ES-I3 (cell line): ENCODE measurements around the gene ZNF354C.
"Not testable (repeated sequence)": the region's sequence is repeated elsewhere in the genome, so short reads cannot be mapped to it uniquely, and the experiment has no call there.

ENCODE experiments used
- H3K36me3 ChIP-seq: 2 replicates; pipeline ENCODE4 v1.6.1; 2013; ENCODE audit warnings: mild to moderate bottlenecking, low read length, control low read depth, moderate library complexity; ENCODE audit not compliant: insufficient read depth
- H3K4me1 ChIP-seq: 2 replicates; pipeline ENCODE4 v1.6.1; 2013; ENCODE audit warnings: mild to moderate bottlenecking, control low read depth, low read length; ENCODE audit not compliant: insufficient read depth
- H3K9ac ChIP-seq: 2 replicates; pipeline ENCODE4 v1.6.1; 2013; ENCODE audit warnings: low read depth, mild to moderate bottlenecking, low read length, moderate library complexity
- H3K9me3 ChIP-seq: 2 replicates; pipeline ENCODE4 v1.6.1; 2013; ENCODE audit warnings: mild to moderate bottlenecking, low read length, moderate library complexity; ENCODE audit not compliant: control insufficient read depth, insufficient read depth

ZNF354C gene

DNA sequence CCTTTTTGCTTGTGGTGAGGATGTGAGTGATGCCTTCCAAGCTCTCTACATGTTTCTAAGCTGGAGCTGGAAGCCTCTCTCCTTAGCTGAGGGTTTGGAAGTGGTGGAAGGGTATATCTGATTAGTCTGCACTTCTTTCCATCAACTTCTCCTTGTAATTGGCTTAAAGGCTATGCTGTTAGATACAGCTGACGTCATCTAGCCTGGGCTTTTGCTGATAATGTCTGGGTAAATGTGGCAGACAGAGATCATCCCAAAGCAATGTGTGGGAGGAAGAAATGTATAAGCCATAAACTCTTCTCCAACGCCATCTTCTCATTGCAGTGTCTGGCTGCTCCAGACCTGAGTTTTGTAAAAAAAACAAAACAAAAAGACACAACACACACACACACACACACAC is 29.3 kb downstream of the ZNF354C start:
- H3K36me3 ChIP-seq: no peaks in the 10 kb centered on the region
- H3K9me3 ChIP-seq: peaks cover 4% of the 10 kb centered on the region; the same call in 1 of the 2 replicates
- no peaks in the 10 kb centered on the region for H3K4me1 ChIP-seq
- H3K9ac ChIP-seq: no peak overlapping the region

DNA sequence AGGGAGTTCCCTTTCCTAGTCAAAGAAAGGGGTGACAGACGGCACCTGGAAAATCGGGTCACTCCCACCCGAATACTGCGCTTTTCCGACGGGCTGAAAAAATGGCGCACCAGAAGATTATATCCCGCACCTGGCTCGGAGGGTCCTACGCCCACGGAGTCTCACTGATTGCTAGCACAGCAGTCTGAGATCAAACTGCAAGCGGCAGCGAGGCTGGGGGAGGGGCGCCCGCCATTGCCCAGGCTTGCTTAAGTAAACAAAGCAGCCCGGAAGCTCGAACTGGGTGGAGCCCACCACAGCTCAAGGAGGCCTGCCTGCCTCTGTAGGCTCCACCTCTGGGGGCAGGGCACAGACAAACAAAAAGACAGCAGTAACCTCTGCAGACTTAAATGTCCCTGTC is 41.1 kb downstream of the ZNF354C start:
- not testable (repeated sequence) for H3K9ac ChIP-seq, H3K4me1 ChIP-seq, H3K9me3 ChIP-seq, H3K36me3 ChIP-seq

DNA sequence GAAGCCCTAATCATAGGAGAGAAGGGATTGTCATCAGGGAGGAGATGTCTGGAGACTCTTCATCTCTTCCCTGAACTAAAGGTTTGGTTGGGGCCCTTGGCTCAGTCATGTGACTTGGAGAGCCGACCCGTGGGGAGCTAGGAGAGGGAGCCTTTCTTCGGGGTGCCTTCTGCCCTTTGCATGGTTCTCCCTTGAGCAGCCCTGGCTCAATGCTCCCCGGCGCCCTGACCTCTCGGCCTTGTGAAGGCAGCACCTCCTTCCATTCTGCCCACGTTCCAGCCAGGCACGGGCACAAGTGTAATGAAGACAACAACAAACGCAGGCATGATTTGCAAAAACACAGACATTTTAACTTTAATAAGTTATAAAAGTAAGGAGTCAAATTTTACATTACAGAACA is 50.4 kb downstream of the ZNF354C start:
- H3K9me3 ChIP-seq: no peaks in the 10 kb centered on the region
- H3K4me1 ChIP-seq: no peaks in the 10 kb centered on the region
- H3K9ac ChIP-seq: no peak overlapping the region

DNA sequence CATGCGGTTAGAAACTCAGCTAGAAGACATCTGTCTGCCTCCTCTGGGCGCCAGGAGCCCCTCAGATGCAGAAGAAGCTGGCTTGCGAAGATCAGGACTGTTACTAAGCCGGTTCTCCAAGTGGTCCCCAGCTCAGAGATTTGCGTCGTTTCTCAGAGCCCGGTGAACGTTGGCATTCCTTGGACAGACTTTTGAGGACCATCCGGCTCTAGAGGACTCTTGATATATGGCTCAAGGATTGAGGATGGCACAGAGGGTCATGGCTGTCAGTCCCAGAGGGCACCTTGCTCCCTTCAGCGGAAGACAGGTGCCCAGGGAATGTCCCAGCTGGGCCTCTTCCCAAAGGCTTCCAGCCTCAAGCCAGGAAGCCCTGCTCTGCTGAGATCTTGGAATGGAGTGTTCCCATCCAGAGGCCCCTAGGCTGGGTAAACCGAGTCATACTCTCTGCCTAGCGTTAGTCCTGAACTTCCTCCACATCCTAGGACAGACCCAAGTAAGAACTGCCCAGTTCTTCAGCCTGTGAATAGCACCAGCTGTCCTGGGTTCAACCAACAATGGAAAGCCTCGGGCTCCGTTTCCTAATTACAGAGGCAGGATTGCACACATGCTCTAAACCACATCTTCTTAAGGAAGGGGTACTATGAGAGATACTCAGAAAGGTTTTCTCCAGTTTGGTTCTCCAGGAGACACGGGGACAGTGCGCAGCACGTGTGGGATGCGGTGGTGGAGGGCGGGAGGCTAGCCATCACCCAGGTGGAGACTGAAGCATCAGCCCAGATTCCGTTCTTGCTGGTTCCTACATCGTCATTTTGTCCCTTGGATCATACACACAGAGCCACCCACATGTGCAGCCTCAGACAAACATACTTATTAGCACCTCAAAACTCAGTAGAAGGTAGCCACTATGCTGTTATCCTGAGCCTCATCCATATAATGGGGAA is 51.4 kb downstream of the ZNF354C start:
- no peaks in the 10 kb centered on the region for H3K4me1 ChIP-seq
- no peaks in the 10 kb centered on the region for H3K36me3 ChIP-seq
- no peak overlapping the region for H3K9ac ChIP-seq
- H3K9me3 ChIP-seq: no peaks in the 10 kb centered on the region

More for the DNA sequence above, 50.4 kb downstream of the ZNF354C start:
- no peaks in the 10 kb centered on the region for H3K36me3 ChIP-seq

DNA sequence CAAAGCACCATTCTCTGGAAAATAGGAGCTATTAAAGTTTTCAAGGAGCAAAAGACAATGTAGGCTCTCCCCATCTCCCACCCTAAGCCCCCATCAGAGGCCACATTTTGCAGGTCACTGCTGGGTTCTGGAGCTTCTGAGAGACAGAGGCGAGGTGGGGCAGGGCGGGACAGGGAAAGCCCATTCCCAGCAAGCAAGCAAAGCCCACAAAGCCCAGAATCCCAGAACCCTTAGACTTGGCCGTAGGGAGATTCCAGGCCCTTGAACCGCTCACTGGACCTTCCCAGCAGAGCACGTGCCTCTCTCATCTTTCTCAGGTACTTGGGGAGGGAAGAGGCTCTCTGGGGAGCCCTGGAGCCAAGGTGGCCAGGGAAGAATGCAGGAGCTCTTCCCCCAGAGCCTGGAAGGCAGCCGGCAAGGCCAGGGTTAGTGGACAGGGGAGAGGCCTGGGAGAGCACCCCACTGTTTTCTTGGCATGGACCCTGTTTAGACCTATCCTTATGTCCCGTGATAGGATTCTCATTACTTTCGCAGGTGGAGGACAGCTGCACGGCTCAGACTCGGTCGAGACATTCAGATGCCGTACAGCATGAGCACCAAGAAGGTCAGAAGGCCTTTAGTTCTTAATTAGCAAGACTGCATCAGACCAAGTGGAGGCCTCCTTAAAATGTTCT is 52.4 kb downstream of the ZNF354C start:
- Histone ChIP-seq H3K9me3 (no peaks in the 10 kb centered on the region), H3K36me3 (no peaks in the 10 kb centered on the region), H3K9ac (no peak overlapping the region), H3K4me1 (no peaks in the 10 kb centered on the region)

DNA sequence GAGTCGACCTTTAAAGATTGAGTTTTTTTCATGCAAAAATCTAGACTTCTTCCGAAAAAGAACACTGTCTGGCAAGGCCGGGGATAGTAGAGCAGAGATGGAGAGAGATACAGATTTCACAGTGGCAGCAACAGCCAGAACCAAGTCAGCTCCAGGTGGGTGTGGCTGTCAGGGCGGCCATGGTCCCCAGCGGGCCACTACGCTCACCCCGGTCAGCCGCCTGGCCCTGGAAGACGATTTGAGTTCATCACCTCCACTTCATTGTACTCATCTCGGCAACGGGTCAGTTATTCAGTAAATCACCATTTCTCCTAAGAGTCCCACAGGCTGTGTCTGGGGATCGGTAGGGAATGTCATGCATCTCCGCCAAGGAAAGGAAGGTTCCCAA is 53.0 kb downstream of the ZNF354C start:
- no peaks in the 10 kb centered on the region for H3K9me3 ChIP-seq
- no peaks in the 10 kb centered on the region for H3K36me3 ChIP-seq
- no peak overlapping the region for H3K9ac ChIP-seq
- no peaks in the 10 kb centered on the region for H3K4me1 ChIP-seq

DNA sequence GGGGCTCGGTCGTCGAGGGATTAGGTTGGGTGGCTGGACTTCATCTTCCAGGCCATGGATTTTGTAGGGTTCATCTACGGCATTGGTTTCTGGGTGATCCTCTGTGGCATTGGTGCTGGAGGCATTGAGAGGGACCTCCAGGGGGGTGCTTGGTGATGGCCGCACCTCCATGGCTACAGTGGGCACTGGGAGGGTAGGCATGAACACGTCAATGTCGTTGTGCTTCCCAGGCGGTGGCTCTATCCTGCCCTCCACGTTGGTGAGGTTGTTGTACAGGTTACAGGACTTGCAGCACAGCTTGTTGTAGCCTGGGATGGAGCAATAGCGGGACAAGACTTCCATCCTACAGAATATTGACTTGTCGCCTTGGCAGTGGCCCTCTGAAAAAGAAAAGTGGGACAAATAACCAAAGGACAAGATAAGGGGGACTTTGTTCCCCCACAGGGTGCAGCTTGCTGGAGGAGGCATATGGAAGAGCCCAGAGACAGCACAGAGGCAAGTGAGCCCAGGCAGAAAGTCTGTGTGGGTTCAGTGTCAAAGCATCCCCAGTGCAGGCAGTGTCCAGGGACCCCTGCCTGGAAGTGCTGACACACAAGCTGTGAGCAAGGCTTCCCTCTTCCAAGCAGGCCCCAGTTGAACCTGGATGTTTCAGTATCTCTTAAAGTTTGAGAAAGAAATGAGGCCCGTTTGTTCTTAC is 53.9 kb downstream of the ZNF354C start:
- Histone ChIP-seq H3K9me3 (no peaks in the 10 kb centered on the region), H3K36me3 (no peaks in the 10 kb centered on the region)

DNA sequence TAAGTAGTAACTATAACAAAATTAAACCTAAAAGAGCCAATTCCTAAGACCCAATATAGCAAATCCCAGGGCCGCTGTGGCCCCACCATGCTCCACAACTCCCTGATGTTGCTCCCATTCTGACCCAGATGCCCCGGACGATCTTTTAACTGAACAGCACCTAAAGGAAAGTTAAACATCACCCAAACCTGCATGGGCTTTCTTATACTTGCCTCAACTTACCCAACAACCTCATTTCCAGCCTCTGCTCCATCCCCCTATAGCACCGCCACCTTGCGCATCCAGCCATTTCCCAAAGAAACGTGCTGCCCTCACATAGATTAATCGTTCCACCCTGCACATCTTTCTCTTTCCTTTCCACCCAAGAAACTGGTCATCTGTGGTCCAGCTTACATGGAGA is 54.6 kb downstream of the ZNF354C start:
- H3K9me3 ChIP-seq: no peaks in the 10 kb centered on the region

More for the DNA sequence above, 53.9 kb downstream of the ZNF354C start:
- H3K9ac ChIP-seq: no peak overlapping the region
- no peaks in the 10 kb centered on the region for H3K4me1 ChIP-seq

DNA sequence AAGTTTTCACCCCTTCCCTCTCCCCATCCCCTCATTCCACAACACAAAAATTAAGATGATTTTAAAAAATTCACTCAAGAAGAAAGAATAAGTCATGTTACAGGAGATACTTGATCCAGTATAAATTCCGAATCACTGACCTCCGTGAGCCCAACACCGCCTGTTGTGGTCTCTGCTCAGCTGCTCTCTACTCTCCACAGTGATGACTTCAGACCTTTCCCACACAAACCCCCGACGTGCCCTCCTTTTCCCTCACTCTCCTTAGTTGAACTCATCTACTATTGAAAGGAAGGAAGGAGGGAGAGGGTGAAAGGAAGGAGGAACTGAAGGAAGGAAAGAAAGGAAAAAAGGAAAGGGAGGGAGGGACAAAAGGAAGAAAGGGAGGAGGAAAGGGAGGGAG is 55.1 kb downstream of the ZNF354C start:
- H3K36me3 ChIP-seq: no peaks in the 10 kb centered on the region
- no peaks in the 10 kb centered on the region for H3K9me3 ChIP-seq

More for the DNA sequence above, 54.6 kb downstream of the ZNF354C start:
- H3K4me1 ChIP-seq: no peaks in the 10 kb centered on the region
- H3K9ac ChIP-seq: no peak overlapping the region
- H3K36me3 ChIP-seq: no peaks in the 10 kb centered on the region

DNA sequence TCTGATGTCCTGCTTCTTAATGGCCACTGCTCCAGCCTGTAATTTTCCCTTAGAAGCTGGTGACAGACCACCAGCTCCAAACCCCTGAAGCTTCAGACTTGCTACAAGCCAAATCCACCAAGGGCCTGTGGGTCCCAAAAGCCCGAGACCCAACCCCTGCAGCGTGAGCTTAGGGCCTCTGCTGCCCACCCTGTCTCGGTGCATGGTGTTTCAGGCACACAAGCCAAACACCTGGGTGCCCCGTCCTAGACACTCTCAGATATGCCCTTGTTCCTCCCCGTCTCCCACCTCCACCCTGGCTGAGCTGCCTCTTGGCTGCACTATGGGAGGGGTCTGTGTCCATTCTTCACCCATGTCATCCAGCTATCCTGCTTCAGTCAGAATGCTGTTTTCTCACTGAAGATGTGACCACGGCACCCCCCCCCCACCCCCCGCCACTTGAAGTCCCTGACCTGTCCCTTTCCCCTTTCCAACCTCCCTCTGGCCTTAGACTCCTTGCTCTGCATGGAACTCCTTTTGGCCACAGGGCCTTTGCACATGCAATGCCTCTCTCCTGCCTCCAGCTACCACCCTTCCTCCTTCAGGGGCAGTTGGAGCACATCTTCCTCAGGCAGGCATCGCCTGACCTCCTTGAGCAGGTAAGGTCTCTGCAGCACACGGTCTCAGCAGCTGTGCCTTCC is 55.8 kb downstream of the ZNF354C start:
- no peaks in the 10 kb centered on the region for H3K9me3 ChIP-seq
- H3K9ac ChIP-seq: no peak overlapping the region
- no peaks in the 10 kb centered on the region for H3K36me3 ChIP-seq
- H3K4me1 ChIP-seq: no peaks in the 10 kb centered on the region

More for the DNA sequence above, 55.1 kb downstream of the ZNF354C start:
- Histone ChIP-seq H3K9ac (no peak overlapping the region), H3K4me1 (no peaks in the 10 kb centered on the region)

DNA sequence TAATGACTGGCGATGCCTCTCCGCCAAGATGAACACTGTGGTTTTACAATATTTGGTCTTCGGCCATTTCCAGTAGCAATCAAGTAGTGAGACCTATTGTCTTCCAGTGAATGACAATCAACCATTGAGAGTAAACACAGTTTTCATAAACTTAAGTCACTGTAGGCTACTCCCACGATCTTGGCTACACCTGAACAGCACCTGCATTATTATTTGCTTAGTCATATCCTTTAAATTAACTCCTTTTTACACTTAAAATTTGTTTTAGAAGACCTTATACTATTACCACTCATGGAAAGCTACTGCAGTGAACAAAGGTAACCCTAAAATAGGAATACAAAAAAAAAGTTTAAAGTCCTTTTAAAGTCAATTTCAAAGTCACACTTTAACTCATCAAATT is 58.2 kb downstream of the ZNF354C start:
- Histone ChIP-seq H3K9ac (no peak overlapping the region), H3K4me1 (no peaks in the 10 kb centered on the region), H3K36me3 (no peaks in the 10 kb centered on the region), H3K9me3 (no peaks in the 10 kb centered on the region)

DNA sequence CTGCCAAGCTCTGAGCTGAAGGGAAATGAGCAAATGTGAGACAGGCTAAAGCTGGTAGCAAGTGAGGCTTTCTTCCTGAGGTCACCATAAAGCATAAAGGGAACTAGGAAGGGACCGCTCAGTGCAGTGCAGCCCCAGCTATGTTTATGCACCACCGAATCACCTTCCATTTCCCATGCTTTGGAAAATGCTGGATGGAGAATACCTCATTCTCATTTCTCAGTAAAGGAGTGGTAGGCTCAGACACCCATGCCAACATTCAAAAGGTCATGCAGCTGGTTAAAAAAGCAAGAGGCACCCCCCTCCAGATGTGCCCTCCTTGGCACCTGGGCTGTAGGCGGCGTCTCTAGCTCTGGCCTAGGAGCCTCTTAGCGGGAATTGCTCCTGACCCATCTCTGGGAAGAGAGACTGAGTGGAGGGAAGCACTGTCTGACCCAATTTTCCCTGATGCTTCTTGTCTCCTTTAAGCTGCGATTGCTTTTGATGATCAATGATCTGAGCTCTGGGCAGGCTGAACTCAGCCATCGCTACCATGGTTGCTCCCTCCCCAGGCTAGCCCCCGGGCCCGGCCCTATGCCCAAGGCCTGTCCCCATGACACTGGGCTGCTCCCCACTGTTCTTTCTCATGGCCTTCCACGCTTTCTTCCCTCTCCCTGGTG is 58.7 kb downstream of the ZNF354C start:
- Histone ChIP-seq H3K4me1 (no peaks in the 10 kb centered on the region), H3K9me3 (no peaks in the 10 kb centered on the region), H3K36me3 (no peaks in the 10 kb centered on the region), H3K9ac (no peak overlapping the region)

DNA sequence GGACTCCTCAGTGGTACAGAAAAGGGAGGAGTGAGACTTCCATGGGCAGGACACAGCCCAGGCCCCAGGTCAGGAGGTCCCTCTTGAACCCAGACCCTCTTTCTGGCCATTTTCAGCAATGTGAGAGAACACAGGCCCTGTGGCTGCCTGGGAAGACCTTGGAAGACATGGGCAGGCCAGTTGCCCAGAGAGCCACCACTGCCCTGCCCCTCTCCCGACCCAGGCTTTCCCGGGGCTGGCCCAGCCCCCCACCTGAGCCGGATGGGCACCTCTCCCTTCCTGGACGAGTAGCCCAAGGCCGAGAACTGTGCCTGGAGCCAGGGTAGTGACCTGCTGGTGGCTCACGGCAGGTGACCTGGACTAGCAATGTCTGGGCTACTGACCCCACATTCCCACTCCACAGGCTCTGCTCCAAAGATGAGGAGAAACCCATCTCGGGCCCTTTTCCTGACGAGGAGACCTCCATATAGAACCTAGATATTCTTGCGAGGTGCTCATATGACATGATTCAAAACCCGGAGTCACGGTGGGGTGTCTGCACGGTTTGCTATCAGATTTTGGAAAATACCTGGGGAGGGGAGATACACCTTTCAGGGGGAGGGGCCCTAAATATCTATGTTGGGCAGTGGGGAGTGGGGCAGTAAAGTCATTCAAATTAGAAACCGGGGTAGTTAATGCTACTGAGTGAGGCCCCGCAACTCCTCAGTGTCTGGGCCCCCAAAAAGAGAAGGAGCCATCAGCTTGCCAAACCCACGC is 59.4 kb downstream of the ZNF354C start:
- no peaks in the 10 kb centered on the region for H3K9me3 ChIP-seq

More for the DNA sequence above, 59.4 kb downstream of the ZNF354C start:
- Histone ChIP-seq H3K9ac (no peak overlapping the region), H3K36me3 (no peaks in the 10 kb centered on the region), H3K4me1 (no peaks in the 10 kb centered on the region)
